Ovary (tissue), 3 donors: ENCODE data around the gene PLEKHA6.

Experiments
- POLR2A ChIP-seq: fragments of 450-650 bp; IDR thresholded peaks from one replicate; pipeline ENCODE4 v1.6.1; 2017; ENCODE audit warnings: antibody characterized with exemption, mild to moderate bottlenecking, moderate library complexity
- TF ChIP-seq, protein P1 (sequence below), 3 donors: fragments of 450-650 bp in 2 of 3; fragments of 200-600 bp in 1 of 3; IDR thresholded peaks; one replicate each; pipeline versions ENCODE4 v1.5.1 to v1.8.0; 2016 to 2022; ENCODE audit warnings: antibody characterized with exemption in 3 of 3, mild to moderate bottlenecking in 1 of 3
- donor health status: DM: no; HTN: no; CAD: no.

GRCh38 chr1:204361781-204362180 is 2.1 kb upstream of the PLEKHA6 start:
- TF ChIP-seq, protein P1, sequence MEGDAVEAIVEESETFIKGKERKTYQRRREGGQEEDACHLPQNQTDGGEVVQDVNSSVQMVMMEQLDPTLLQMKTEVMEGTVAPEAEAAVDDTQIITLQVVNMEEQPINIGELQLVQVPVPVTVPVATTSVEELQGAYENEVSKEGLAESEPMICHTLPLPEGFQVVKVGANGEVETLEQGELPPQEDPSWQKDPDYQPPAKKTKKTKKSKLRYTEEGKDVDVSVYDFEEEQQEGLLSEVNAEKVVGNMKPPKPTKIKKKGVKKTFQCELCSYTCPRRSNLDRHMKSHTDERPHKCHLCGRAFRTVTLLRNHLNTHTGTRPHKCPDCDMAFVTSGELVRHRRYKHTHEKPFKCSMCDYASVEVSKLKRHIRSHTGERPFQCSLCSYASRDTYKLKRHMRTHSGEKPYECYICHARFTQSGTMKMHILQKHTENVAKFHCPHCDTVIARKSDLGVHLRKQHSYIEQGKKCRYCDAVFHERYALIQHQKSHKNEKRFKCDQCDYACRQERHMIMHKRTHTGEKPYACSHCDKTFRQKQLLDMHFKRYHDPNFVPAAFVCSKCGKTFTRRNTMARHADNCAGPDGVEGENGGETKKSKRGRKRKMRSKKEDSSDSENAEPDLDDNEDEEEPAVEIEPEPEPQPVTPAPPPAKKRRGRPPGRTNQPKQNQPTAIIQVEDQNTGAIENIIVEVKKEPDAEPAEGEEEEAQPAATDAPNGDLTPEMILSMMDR (IDR thresholded peaks at IDR 0.05) = no peak
- no peak for TF ChIP-seq POLR2A
